HG02759 (cell line): Measurements from ENCODE around the gene IGSF1.
"Not testable (repeated sequence)": the region's sequence is repeated elsewhere in the genome, so short reads cannot be mapped to it uniquely, and the experiment has no call there.

Source experiments
- ATAC-seq: cut with Tn5 transposase; IDR thresholded peaks from one replicate; pipeline ENCODE4 v1.9.1; 2021; ENCODE audit warnings: mild to moderate bottlenecking, moderate library complexity; ENCODE audit not compliant: unreplicated experiment

IGSF1 gene

DNA sequence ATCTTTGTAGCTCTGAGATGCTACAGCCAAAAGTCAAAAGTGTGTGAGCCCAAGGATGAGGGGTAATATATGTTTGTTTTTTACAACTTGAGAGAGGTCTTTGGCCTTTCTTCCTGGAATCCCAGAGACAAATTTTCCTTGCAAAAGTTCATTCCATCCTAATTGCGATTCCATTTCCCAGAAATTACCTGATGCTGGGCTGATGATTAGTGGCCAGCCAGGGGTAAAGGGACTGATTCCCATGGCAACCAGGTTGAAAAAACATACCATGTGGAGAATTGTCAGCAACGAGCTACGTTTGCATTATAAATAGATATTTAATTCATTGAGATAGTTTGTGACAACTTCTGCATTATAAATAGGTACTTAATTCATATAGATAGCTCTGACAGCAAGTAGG is 17.8 kb downstream of the IGSF1 start:
- no peak for ATAC-seq

DNA sequence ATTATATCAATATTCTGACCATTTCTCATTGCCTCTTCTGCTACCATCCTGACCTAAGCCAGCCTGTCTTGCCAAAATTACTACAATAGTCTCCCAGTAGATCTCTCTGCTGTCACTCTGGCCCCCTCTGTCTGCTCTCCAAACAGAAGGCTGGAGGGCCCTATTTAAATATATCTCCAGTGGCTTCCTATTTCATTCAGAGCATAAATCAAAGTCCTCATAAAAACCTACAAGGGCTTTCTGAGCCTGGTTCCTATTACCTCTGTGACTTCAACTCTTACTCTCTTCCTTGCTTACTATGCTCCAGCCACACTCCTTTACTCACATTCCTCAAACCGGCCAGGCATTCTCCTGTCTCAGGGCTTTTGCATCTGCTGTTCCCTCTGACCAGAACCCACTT is 19.0 kb downstream of the IGSF1 start:
- ATAC-seq: no peak

DNA sequence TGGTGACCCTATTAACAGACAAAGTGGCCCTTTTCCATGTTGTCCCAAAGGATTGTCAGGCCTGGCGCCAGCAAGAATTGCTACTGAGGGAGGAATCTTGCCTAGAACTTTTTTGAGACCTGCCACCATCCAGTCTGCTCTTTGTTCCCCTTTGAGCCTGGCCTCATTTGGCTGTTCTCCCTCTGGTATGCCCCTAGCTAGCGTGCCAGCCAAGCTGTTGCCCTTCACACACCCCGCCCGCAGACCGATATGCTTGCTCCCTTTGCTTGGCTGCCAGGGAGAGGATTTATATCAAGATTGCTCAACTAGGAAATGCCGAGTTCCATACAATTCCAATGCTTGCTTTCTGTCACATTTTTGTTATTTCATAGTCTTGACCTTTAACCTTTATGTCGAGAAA is 24.4 kb downstream of the IGSF1 start:
- ATAC-seq: no peak

DNA sequence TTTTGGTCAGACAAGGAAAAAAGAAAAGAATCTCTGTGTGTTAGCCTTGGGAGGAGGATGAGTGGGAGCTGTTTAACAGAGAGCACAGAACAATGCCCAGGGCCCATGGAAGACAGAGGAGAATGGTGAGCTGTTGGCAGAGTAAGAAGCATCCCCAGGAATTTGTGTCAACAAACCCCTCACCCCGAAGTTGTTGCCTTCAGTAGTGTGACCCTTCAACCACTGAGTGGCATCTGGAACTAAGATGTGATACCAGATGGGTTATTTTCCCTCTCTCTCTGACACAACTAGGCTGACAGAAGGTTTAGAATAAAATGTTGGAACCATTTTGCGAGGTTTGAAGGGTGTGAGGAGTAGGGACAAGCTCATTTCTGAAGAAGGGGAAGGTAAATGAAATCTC is 25.1 kb downstream of the IGSF1 start:
- no peak for ATAC-seq

DNA sequence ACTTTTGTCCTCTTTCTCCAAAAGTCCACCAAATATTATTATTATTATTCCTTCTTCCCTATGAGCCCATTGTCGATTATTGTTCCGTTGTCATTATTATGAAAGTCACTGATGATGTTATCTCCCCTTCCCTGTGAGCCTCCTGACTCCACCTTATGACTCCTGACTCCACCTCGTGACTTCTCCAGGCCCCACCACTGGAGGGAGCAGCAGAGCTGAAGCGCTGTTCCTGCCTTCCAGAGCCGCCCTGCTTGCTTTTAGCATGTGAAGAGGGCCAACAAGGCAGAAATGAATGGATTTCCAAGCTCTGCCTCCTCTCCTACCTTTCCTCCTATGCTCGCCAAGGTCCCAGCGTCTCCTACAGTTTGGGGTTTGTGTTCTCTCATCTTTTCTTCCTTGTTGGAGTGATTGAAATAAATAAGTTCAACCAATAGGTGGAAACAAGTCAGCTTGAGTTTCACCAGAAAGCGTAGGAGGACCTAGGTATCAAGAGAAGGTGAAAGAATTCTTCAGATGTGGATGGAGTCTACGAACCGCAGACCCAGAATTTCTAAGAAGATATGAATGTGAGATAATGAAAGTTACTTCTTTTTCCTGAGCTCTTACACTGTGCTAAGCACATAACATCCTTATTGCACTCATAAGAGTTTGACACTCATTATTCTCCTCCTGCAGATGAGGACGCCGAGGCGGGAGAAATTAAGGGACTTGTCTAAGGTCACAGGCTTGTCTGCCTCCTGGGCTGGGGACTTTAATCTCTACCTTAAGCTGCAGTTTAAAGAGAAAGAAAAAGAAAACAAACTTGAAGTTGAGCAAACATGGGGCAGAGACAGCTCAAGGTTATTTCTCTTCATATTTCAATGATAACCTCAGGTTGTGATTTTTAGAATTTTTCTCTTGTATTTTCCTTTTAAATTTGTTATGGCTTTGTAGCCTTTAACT is 26.1 kb downstream of the IGSF1 start:
- no peak for ATAC-seq

DNA sequence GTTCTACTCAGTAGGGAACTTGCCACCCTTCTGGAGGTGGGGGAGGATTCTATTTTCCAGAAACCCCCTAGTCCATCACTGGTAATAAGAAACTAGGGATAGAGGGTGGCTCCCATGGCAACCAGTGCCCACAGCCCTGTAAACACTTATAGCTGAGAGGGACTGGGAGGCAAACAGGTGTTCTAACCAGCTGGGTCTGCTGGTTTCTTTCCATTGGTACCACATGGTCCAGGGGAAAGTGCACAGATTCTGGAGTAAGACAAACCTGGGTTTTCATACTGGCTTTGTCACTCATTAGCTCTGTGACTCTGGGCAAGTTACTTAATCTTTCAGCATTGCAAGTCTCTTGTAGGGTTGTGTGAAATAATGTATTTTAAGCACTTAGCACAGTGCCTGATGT is 26.9 kb downstream of the IGSF1 start:
- no peak for ATAC-seq

DNA sequence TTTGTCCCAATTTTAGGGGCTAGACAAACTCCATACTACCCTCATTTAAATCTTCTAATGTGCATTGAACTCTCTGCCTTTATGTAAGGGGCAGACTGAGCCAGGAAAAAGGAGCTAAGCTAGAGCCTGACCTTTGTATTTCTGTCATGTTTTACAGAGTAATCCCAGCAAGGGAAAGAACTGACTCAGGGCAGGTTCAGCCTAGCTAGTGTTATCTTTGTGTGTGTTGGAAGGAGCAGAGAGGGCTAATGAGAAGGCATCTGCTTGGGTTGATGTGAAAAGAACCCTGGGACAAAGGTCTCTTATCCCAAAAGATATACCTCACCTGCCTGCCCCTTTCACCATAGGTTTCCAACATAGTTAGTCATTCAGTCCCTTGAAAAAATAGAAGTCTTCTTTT is 31.7 kb downstream of the IGSF1 start:
- no peak for ATAC-seq

DNA sequence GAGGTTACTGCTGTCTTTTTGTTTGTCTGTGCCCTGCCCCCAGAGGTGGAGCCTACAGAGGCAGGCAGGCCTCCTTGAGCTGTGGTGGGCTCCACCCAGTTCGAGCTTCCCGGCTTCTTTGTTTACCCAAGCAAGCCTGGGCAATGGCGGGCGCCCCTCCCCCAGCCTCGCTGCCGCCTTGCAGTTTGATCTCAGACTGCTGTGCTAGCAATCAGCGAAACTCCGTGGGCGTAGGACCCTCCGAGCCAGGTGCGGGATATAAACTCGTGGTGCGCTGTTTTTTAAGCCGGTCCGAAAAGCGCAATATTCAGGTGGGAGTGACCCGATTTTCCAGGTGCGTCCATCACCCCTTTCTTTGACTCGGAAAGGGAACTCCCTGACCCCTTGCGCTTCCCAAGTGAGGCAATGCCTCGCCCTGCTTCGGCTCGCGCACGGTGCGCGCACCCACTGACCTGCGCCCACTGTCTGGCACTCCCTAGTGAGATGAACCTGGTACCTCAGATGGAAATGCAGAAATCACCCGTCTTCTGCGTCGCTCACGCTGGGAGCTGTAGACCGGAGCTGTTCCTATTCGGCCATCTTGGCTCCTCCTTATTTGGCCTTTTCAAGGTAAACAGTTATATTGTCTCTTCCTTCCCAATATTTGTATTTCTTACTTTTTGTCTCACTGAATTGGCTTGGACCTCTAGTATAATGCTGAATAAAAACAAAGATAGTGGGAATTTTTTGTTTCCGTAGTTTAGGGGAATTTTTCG is 37.9 kb downstream of the IGSF1 start:
- not testable (repeated sequence) for ATAC-seq

DNA sequence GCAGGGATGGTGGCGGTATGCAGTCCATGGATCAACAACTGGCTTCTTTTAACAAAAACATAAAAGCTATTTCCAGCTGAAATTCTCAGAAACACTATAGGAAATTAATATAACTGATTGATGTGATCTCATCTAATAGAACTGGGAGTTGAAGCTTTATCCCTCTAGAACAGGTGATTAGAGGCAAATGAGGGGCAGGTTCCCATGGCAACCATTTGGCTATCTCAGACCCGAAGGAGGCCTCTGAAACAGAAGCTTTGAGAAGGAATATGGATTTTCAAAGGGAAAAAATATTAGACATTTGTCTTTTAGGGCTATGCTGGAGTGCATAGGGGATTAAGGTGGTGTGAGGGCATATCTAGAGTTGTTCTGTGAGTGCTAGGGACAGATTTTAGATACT is 50.0 kb downstream of the IGSF1 start:
- no peak for ATAC-seq

DNA sequence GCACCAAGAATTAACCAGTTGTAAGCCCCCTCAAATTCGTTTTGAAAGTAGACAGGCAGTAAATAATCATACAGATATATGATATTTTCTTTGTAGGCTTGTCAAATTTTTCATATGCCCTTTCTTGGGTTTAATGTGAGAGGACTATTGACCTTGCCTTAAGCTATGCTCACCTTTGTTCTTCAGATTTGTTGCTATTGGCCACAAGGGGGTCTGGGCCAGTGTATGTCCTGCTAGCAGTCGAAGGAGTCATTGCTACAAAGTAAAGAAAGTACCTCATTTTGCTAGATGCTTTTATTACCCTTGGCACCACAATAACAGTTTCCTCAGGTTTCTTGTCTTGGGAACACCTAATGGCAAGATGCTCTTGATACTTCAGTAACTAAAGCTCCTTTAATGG is 51.7 kb downstream of the IGSF1 start:
- no peak for ATAC-seq

DNA sequence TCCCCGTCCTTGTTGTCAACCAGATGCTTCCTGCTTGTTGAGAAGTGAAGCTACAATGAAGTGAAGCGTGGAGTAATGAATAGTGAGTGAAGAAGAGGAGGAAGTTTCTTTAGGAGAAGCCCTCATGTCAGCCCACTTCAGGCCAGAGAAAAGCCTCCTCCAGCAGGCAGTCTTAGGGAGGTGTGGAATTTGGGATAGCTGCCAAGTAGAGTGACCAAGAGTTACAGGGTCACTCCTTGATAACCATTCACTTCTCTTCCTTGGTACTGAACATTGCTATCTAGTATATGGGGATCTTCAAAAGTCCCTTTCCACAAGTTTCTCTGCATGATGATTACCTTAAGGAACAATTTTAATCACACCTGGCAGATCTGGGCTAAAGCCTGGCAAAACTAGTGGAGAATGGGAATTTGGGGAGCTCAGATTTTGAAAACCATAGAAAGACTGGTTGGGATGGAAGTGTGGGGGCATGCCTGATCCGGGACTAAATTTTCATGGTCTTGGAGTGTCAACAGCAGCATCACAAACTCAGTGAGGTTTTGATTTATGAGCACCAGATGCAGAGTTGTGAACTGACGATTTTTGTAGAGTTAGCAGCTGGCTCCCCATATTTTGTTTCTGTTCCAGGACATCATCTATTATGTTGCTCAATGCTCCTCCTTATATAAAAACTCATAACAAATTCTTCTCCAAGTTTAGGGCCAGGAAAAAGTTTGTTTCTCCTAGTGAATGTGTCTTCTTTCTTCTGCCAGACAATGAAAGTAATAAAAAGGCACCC is 53.1 kb downstream of the IGSF1 start:
- no peak for ATAC-seq

DNA sequence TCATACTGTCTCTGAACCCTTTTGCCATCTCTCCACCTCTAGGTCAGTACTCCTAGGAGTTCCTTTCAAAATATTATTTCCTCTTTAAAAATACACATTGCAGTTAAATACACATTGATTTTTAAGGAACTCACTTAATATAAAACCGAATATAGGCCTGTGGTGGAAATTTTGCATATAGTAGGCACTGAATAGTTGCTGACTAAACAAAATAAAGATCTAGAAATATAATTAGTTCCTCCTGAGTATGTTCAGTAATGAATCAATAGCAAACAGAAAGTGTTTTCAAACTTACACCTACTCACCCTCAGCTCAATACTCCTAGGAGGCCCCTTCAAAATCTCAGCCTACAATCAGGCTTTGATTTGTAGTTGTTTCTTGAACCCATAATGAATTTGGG is 61.5 kb downstream of the IGSF1 start:
- ATAC-seq: no peak

DNA sequence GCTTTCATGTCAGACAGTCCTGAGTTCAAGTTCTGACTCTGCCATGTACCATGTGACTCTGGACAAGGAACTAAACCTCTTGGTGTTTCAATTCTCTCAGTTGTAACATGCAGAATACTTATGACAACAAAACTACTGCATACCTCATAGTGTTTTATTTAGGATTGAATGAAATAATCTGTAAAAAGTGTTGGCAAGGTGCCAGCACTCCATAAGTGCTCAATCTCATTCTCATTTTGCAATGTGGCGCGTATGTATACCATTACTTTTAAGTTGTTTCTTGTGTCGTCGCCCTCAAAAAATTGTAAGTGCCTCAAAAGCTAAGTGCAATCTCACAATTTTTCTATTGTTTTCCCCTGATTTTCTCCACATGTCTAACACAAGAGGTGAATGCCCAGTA is 62.5 kb downstream of the IGSF1 start:
- ATAC-seq: no peak

DNA sequence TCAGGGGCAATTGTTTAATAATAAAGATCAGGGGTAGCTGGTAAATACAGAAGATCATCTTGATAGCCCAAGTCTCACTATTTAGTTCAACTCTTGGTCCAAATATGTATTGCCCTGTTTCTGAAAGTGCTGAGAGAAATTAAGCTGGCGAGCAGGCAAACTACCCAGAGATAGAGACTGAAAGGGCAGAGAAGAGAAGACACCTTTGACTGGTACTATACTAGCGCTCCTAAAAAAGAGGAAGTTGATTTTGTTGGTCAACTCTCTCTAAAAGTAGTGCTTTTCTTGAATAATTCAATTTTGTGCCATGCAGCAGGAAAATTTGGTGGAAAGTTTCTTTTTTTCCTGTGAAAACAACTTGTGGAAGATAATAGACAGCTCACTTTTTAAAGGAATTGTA is 64.0 kb downstream of the IGSF1 start:
- ATAC-seq: no peak
